Retinal pigment epithelial cell (primary cell): ENCODE results near the gene DDX4.

Source experiments
- DNase-seq: peaks from one replicate; pipeline ENCODE4 v3.0.0-alpha.2; 2010; ENCODE audit warnings: low read depth
- H3K4me3 ChIP-seq: 2 replicates; pipeline ENCODE4 v1.5.1; 2011; ENCODE audit warnings: mild to moderate bottlenecking, low read length, control low read depth, moderate library complexity
- CTCF ChIP-seq: conservative IDR thresholded peaks from 2 replicates; pipeline ENCODE4 v1.5.1; 2011; ENCODE audit warnings: low read depth, low read length, control low read depth, inconsistent platforms

Gene DDX4

GRCh38 chr5:55855509-55855908 is 117.6 kb downstream of the DDX4 start:
- H3K4me3 ChIP-seq, result no peak overlapping the region
- TF ChIP-seq CTCF, result no peak
- no peak for DNase-seq

- TF ChIP-seq CTCF, result no peak
- no peak overlapping the region for H3K4me3 ChIP-seq
- no peak for DNase-seq
Observed at GRCh38 chr5:55856516-55857246, 118.8 kb downstream of the DDX4 start.

GRCh38 chr5:55857247-55857640 is 119.4 kb downstream of the DDX4 start:
- TF ChIP-seq CTCF, result no peak
- H3K4me3 ChIP-seq, result no peak overlapping the region
- DNase-seq, result no peak

- DNase-seq, result no peak
- TF ChIP-seq CTCF, result no peak
- H3K4me3 ChIP-seq, result no peak overlapping the region
Observed at GRCh38 chr5:55858104-55858503, 120.2 kb downstream of the DDX4 start.

- TF ChIP-seq CTCF, result no peak
- H3K4me3 ChIP-seq, result no peak overlapping the region
- DNase-seq, result no peak
Observed at GRCh38 chr5:55860288-55860687, 122.4 kb downstream of the DDX4 start.

- DNase-seq, result no peak
- TF ChIP-seq CTCF, result no peak
- H3K4me3 ChIP-seq, result no peak overlapping the region
Observed at GRCh38 chr5:55860709-55861108, 122.8 kb downstream of the DDX4 start.
